IMR-90 (cell line): ENCODE measurements around the gene LRIT2. TPM values are rescaled to one million over a fixed set of nuclear protein-coding genes. Genes with fewer than 3 reads are reported as not detected.
A peak's percentile ranks its signal among the peaks of the same experiment; 100 is the strongest.

Source experiments
- ATAC-seq: fragments of 200-7000 bp; cut with Tn5 transposase; 2 replicates; pipeline ENCODE4 v1.9.1; 2020; ENCODE audit warnings: low read depth, mild to moderate bottlenecking, moderate library complexity
- BruUV-seq: library from RNA; stranded (reverse); fragments of 400-500 nt; replicated peaks from 2 replicates; lab custom pipeline; 2021; lab: Mats Ljungman, UMichigan
- CTCF ChIA-PET: fragments of 300-600 bp; formaldehyde crosslinking; extraction: SDS; loops from one replicate; lab custom pipeline; 2021; ENCODE audit warnings: antibody characterized with exemption; lab: Yijun Ruan, JAX
- POLR2A ChIA-PET: fragments of 300-600 bp; sonication (Branson Sonifier 250); formaldehyde crosslinking; loops from one replicate; lab custom pipeline; 2022; ENCODE audit warnings: antibody characterized with exemption; ENCODE audit not compliant: unreplicated experiment; lab: Charles Lee
- DNase-seq: peaks from one replicate; pipeline ENCODE4 v3.0.0; 2013
- H2AFZ ChIP-seq: replicated peaks from 2 replicates; pipeline ENCODE3; 2013; ENCODE audit warnings: low read length, mild to moderate bottlenecking; ENCODE audit not compliant: poor library complexity
- H2AK5ac ChIP-seq: 2 replicates; pipeline ENCODE4 v1.6.1; 2013; ENCODE audit warnings: low read depth, low read length, inconsistent platforms
- H2AK9ac ChIP-seq: replicated peaks from 2 replicates; pipeline ENCODE3; 2013; ENCODE audit warnings: mild to moderate bottlenecking, low read depth, low read length, moderate library complexity; ENCODE audit not compliant: poor library complexity
- H2BK120ac ChIP-seq: 2 replicates; pipeline ENCODE4 v1.6.1; 2013; ENCODE audit warnings: low read depth, low read length, inconsistent platforms
- H2BK15ac ChIP-seq: 3 replicates; pipeline ENCODE4 v1.6.1; 2013; ENCODE audit warnings: low read depth, low read length, inconsistent platforms
- H2BK20ac ChIP-seq: 2 replicates; pipeline ENCODE4 v1.6.1; 2013; ENCODE audit warnings: low read depth, mild to moderate bottlenecking, inconsistent platforms, low read length, moderate library complexity
- H2BK5ac ChIP-seq: 2 replicates; pipeline ENCODE4 v1.6.1; 2013; ENCODE audit warnings: mild to moderate bottlenecking, low read depth, low read length, inconsistent platforms; ENCODE audit not compliant: poor library complexity, severe bottlenecking
- H3K14ac ChIP-seq: replicated peaks from 2 replicates; pipeline ENCODE4 v1.6.1; 2013; ENCODE audit warnings: low read depth, low read length, inconsistent platforms
- H3K18ac ChIP-seq: 2 replicates; pipeline ENCODE4 v1.6.1; 2013; ENCODE audit warnings: low read depth, low read length, control low read depth
- H3K23ac ChIP-seq: 2 replicates; pipeline ENCODE4 v1.6.1; 2013; ENCODE audit warnings: low read depth, low read length, inconsistent platforms
- H3K27ac ChIP-seq: 2 replicates; pipeline ENCODE4 v1.5.1; 2013; ENCODE audit warnings: mild to moderate bottlenecking, control low read depth, low read length; ENCODE audit not compliant: insufficient read depth
- H3K27me3 ChIP-seq: 2 replicates; pipeline ENCODE4 v1.6.1; 2013; ENCODE audit warnings: low read length; ENCODE audit not compliant: control insufficient read depth, insufficient read depth
- H3K36me3 ChIP-seq: 2 replicates; pipeline ENCODE4 v1.6.1; 2013; ENCODE audit warnings: low read length, mixed read lengths; ENCODE audit not compliant: control insufficient read depth, insufficient read depth
- H3K4ac ChIP-seq: 2 replicates; pipeline ENCODE4 v1.6.1; 2013; ENCODE audit warnings: low read depth, low read length, inconsistent platforms
- H3K4me1 ChIP-seq: 2 replicates; pipeline ENCODE4 v1.6.1; 2013; ENCODE audit warnings: low read length, mixed read lengths; ENCODE audit not compliant: control insufficient read depth, insufficient read depth
- H3K4me2 ChIP-seq: 2 replicates; pipeline ENCODE4 v1.6.1; 2013; ENCODE audit warnings: low read depth, mild to moderate bottlenecking, control low read depth, low read length, moderate library complexity
- H3K4me3 ChIP-seq: 2 replicates; pipeline ENCODE4 v1.5.1; 2013; ENCODE audit warnings: low read depth, mild to moderate bottlenecking, control low read depth, low read length, moderate library complexity; ENCODE audit not compliant: insufficient read depth
- H3K56ac ChIP-seq: 2 replicates; pipeline ENCODE4 v1.6.1; 2013; ENCODE audit warnings: low read length, inconsistent platforms; ENCODE audit not compliant: insufficient read depth; ENCODE audit errors: extremely low read depth
- H3K79me1 ChIP-seq, 2 experiments: 2 replicates each; pipeline ENCODE4 v1.6.1; 2013; ENCODE audit warnings: low read length in 2 of 2, inconsistent platforms in 1 of 2, low read depth in 1 of 2
- H3K9ac ChIP-seq: 2 replicates; pipeline ENCODE4 v1.6.1; 2013; ENCODE audit warnings: low read depth, low read length, control low read depth
- H3K9me1 ChIP-seq: 2 replicates; pipeline ENCODE4 v1.6.1; 2013; ENCODE audit warnings: low read length, inconsistent platforms; ENCODE audit not compliant: insufficient read depth
- H3K9me3 ChIP-seq: 2 replicates; pipeline ENCODE4 v1.6.1; 2013; ENCODE audit warnings: low read length; ENCODE audit not compliant: control insufficient read depth, insufficient read depth
- H4K20me1 ChIP-seq: 2 replicates; pipeline ENCODE4 v1.6.1; 2013; ENCODE audit warnings: low read length, inconsistent platforms; ENCODE audit not compliant: insufficient read depth
- H4K5ac ChIP-seq: 2 replicates; pipeline ENCODE4 v1.6.1; 2013; ENCODE audit warnings: mild to moderate bottlenecking, low read depth, low read length, control low read depth
- H4K8ac ChIP-seq, 2 experiments: 2 replicates each; pipeline ENCODE4 v1.6.1; 2013; ENCODE audit warnings: low read depth in 2 of 2, low read length in 2 of 2, control low read depth in 1 of 2, inconsistent platforms in 1 of 2
- H4K91ac ChIP-seq: 2 replicates; pipeline ENCODE4 v1.6.1; 2013; ENCODE audit warnings: low read depth, low read length, inconsistent platforms; ENCODE audit not compliant: insufficient read depth
- BHLHE40 ChIP-seq: fragments of 150-350 bp; IDR thresholded peaks from 2 replicates; pipeline ENCODE4 v1.6.1; 2016; ENCODE audit warnings: mild to moderate bottlenecking, low read depth, low read length
- CEBPB ChIP-seq: IDR thresholded peaks from 2 replicates; pipeline ENCODE4 v1.6.1; 2012; ENCODE audit warnings: low read depth, low read length, improper control_type of control experiment
- CHD1 ChIP-seq: IDR thresholded peaks from 2 replicates; pipeline ENCODE4 v1.6.1; 2012; ENCODE audit warnings: low read depth, low read length, improper control_type of control experiment
- MAZ ChIP-seq: IDR thresholded peaks from 2 replicates; pipeline ENCODE4 v1.6.1; 2012; ENCODE audit warnings: low read depth, mild to moderate bottlenecking, low read length, improper control_type of control experiment, moderate library complexity, borderline replicate concordance
- MXI1 ChIP-seq: IDR thresholded peaks from 2 replicates; pipeline ENCODE4 v1.6.1; 2012; ENCODE audit warnings: low read depth, mild to moderate bottlenecking, low read length, moderate library complexity, borderline replicate concordance
- NFE2L2 ChIP-seq: fragments of 150-350 bp; IDR thresholded peaks from 2 replicates; pipeline ENCODE4 v1.6.1; 2016; ENCODE audit warnings: low read depth, mild to moderate bottlenecking, low read length
- POLR2A ChIP-seq: IDR thresholded peaks from 2 replicates; pipeline ENCODE4 v1.6.1; 2012; ENCODE audit warnings: mild to moderate bottlenecking, low read depth, low read length
- RCOR1 ChIP-seq: IDR thresholded peaks from 2 replicates; pipeline ENCODE4 v1.6.1; 2012; ENCODE audit warnings: mild to moderate bottlenecking, low read length, improper control_type of control experiment; ENCODE audit not compliant: insufficient replicate concordance
- RFX5 ChIP-seq: IDR thresholded peaks from 2 replicates; pipeline ENCODE4 v1.8.0; 2012; ENCODE audit warnings: low read depth, mild to moderate bottlenecking, low read length, moderate library complexity
- SMC3 ChIP-seq: fragments of 150-350 bp; IDR thresholded peaks from 2 replicates; pipeline ENCODE4 v1.6.1; 2016; ENCODE audit warnings: low read depth, mild to moderate bottlenecking, antibody characterized with exemption, low read length, moderate library complexity
- WGBS, 2 experiments: methylation state at CpG; one replicate each; pipeline versions ENCODE4 v1.1.5 to v1.1.7; 2013; ENCODE audit warnings: missing lambda C conversion rate in 2 of 2; ENCODE audit not compliant: insufficient read length in 1 of 2; ENCODE audit errors: extremely low coverage in 2 of 2; 5-methylcytosine and 5-hydroxymethylcytosine counted together
- dilution Hi-C: fragments of 300-500 bp; cut with HindIII; formaldehyde crosslinking; loops from one replicate; pipeline ENCODE4 v1.14.3; 2018; ENCODE audit warnings: low sequenced_read_pairs; ENCODE audit not compliant: unreplicated experiment
- in situ Hi-C: fragments of 300-500 bp; cut with MboI; formaldehyde crosslinking; loops from 3 replicates; pipeline ENCODE4 v1.14.3; 2019; ENCODE audit warnings: low sequenced_read_pairs, inconsistent platforms, mixed read lengths
- intact Hi-C: fragments of 100-400 bp; cut with micrococcal nuclease; formaldehyde crosslinking; loops from 2 replicates; pipeline ENCODE4 v1.10.0; 2022
- polyA plus RNA-seq, 3 experiments: library from polyadenylated mRNA; depleted of rRNA; stranded (reverse); fragments of >200 nt; gene quantifications; 2 replicates each; pipeline ENCODE4 v1.2.3, GENCODE V29; 2012; ENCODE audit warnings: low replicate concordance in 1 of 3
- total RNA-seq: library from RNA; depleted of rRNA; stranded (reverse); fragments of >200 nt; gene quantifications from 2 replicates; pipeline ENCODE4 v1.2.3, GENCODE V29; 2012

The LRIT2 gene
- total and polyA plus RNA-seq, 2 of the 4 experiments (the other 2 are of a cell fraction): not detected

DNA sequence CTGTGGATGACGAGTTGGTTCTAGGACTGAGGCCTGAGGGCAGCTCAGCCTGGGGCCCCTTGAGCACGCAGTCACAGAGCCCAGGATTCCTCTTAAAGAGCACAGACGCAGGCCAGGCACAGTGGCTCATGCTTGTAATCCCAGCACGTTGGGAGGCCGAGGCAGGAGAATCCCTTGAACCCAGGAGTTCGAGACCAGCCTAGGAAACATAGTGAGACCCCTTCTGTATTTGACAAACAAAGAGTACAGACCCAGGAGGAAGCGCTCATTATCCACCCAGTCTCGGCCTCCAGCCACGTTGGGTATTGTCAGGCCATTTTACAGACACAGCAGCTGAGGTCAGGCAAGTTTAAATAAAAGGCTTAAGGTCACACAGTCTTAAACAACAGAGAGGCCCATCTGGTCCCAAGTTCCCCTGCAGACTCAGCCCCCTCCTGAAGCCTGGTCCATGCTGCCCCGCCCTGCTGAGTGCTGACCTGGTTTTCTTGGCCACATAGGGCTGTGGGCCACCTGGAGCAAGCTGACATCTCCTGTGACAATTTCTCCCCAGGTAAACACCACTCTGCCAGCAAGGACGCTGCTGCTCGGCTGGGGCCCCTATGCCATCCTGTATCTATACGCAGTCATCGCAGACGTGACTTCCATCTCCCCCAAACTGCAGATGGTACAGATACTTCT is 32.1 kb upstream of the LRIT2 start:
- Histone ChIP-seq H3K4me3 (no peak overlapping the region), H2AFZ (peak overlapping the region; percentile 82), H2BK5ac (no peak overlapping the region), H3K23ac (no peak overlapping the region), H3K9ac (no peak overlapping the region), H3K9me3 (no peaks in the 10 kb centered on the region), H2AK5ac (no peak overlapping the region), H2BK15ac (no peak overlapping the region), H3K4ac (no peak overlapping the region), H3K56ac (no peak overlapping the region), H3K9me1 (no peaks in the 10 kb centered on the region; the same call in 1 of the 2 replicates), H4K20me1 (no peaks in the 10 kb centered on the region), H3K27me3 (peaks cover 23% of the 10 kb centered on the region), H2BK120ac (no peak overlapping the region), H3K27ac (no peak overlapping the region), H4K91ac (no peak overlapping the region), H3K18ac (no peak overlapping the region), H2AK9ac (no peak overlapping the region), H3K4me1 (no peaks in the 10 kb centered on the region), H3K79me1 (no peaks in the 10 kb centered on the region), H3K36me3 (no peaks in the 10 kb centered on the region), H4K5ac (no peak overlapping the region), H3K14ac (no peak overlapping the region), H4K8ac (no peak overlapping the region), H2BK20ac (no peak overlapping the region), H3K4me2 (no peak overlapping the region; the same call in 1 of the 2 replicates)
- WGBS, 2 experiments: 84% methylated on average over 10 of the region's 15 CpGs; no CpG with 5 or more reads in 1 of the 2 experiments
- intact Hi-C loops: loop anchor here (10.0 kb wide), 1 partner anchor 113 kb away; no protein-coding TSS in a partner anchor
- dilution Hi-C loops: no loop called here
- DNase-seq: no peak
- POLR2A ChIA-PET: no interaction called here
- CTCF ChIA-PET: interaction anchor here (0.7 to 1.3 kb wide), 6 partner anchors 10 to 336 kb away, joined by 3 to 7 read pairs (median 3); no protein-coding TSS in a partner anchor
- ATAC-seq: no peak
- TF ChIP-seq SMC3 (no peak), MXI1 (no peak), RFX5 (no peak), MAZ (no peak), CHD1 (no peak), RCOR1 (no peak), CEBPB (no peak), BHLHE40 (no peak), POLR2A (no peak), NFE2L2 (no peak)
- in situ Hi-C loops: no loop called here
- BruUV-seq: no TSS peak
